ENCODE data around the gene EEFSEC. TPM values are rescaled to one million over a fixed set of nuclear protein-coding genes. Genes with fewer than 3 reads are reported as not detected.
A peak's percentile ranks its signal among the peaks of the same experiment; 100 is the strongest.

The EEFSEC gene
- total and polyA plus RNA-seq, 8 donors = 5.9 to 9.8 (median 7.4) TPM

DNA sequence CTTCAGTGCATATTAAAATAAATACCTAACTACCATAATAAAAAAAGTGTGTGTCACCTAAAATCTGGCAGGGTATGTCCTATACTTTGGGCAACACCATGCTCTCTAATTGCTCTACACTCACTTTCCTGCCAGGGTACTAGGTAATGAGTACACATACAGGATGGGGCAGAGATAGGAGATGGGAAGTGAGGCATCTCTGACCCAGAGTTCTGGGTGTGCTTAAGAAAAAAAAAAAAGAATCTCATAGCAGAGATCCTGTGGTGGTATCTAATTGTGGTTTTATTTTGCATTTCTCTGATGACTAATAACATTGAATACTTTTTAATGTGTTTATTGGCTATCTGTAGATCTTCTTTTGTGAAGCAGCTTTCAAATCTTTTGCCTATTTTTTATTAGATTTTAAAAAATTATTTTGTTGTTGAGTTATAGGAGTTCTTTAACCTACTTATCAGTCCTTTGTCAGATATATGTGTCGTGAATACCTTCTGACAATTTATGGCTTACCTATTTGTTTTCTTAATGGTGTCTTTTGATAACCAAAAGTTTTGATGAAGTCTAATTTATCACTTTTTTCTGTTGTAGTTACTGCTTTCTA is 48.0 kb downstream of the EEFSEC start:
- Histone ChIP-seq H3K4me3 (no peak overlapping the region), H3K27ac (no peak overlapping the region), H3K27me3 (no peaks in the 10 kb centered on the region), H3K4me1 (peaks cover 0 to 7% (median 0%) of the 10 kb centered on the region in 3 donors), H3K9me3 (no peaks in the 10 kb centered on the region), H3K36me3 (no peaks in the 10 kb centered on the region)
- WGBS, 2 donors = 45 to 48% methylated on average over 1 of the region's 1 CpG
- no peak for ATAC-seq
- intact Hi-C loops (cut with DNase I) = no loop called here
- DNase-seq = no peak
- TF ChIP-seq, protein P1, sequence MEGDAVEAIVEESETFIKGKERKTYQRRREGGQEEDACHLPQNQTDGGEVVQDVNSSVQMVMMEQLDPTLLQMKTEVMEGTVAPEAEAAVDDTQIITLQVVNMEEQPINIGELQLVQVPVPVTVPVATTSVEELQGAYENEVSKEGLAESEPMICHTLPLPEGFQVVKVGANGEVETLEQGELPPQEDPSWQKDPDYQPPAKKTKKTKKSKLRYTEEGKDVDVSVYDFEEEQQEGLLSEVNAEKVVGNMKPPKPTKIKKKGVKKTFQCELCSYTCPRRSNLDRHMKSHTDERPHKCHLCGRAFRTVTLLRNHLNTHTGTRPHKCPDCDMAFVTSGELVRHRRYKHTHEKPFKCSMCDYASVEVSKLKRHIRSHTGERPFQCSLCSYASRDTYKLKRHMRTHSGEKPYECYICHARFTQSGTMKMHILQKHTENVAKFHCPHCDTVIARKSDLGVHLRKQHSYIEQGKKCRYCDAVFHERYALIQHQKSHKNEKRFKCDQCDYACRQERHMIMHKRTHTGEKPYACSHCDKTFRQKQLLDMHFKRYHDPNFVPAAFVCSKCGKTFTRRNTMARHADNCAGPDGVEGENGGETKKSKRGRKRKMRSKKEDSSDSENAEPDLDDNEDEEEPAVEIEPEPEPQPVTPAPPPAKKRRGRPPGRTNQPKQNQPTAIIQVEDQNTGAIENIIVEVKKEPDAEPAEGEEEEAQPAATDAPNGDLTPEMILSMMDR (IDR thresholded peaks at IDR 0.05) = no peak
- FAIRE-seq = no peak

DNA sequence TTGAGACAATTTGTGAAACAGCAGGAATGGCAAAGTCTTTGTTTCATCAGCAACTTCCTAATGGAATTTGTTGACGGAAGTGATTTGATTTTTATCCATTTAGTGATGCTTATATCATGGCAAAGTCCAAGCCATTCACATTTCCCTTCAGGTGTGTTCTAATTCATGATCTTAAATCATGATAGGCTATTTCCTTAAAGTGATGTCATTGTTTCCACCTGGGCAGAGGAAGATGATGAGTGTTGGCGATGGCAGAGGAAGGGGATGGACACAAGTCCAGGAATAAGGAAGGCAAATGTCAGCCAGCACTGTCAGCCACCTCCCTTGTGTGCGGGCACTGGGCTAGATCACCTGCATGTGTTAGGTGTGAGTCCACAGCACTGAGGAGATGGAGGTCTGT is 49.9 kb downstream of the EEFSEC start:
- FAIRE-seq (no peak), ATAC-seq (no peak), DNase-seq (no peak)
- H3K4me1 ChIP-seq = peaks cover 0 to 7% (median 5%) of the 10 kb centered on the region in 3 donors
- H3K9me3 ChIP-seq = no peaks in the 10 kb centered on the region
- no peaks in the 10 kb centered on the region for H3K27me3 ChIP-seq
- H3K27ac ChIP-seq = no peak overlapping the region
- TF ChIP-seq, protein P1 (IDR thresholded peaks at IDR 0.05) = no peak
- no peak overlapping the region for H3K4me3 ChIP-seq
- intact Hi-C loops (cut with DNase I) = no loop called here
- H3K36me3 ChIP-seq = no peaks in the 10 kb centered on the region
- 86 to 90% methylated on average over 3 of the region's 3 CpGs for WGBS, 2 donors

DNA sequence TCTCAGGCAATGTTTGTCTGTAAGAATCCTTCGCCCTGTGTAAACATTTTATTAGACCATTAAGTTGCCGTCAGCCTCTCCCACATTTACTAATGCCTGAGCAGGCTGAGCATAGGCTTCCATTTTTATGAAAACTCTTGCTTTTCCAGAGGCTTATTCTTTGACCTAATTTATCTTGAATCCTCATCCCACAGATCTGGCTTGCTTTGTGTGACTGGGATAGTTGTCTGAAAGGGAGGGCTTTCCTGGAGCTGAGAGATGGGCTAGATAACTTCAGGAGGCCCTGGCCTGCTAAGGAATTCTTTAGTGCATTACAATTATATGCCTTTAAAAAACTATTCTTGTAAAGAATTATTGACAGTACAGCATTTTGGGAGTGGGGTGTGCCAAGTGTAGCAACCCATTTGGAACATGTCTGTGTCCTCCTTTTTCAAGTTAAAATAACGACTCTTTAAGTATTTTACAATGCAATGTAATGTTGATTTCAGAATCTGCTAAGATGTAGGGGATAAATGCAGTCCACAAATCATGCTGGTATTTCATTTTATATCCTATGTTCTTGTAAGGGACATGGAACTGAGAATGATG is 52.4 kb downstream of the EEFSEC start:
- ATAC-seq (no peak), DNase-seq (no peak), FAIRE-seq (no peak)
- TF ChIP-seq, protein P1 (IDR thresholded peaks at IDR 0.05) = no peak
- Histone ChIP-seq H3K4me1 (peaks cover 0 to 7% (median 5%) of the 10 kb centered on the region in 3 donors), H3K27me3 (no peaks in the 10 kb centered on the region), H3K9me3 (no peaks in the 10 kb centered on the region), H3K4me3 (no peak overlapping the region), H3K36me3 (no peaks in the 10 kb centered on the region), H3K27ac (no peak overlapping the region)
- WGBS, 2 donors = 86 to 88% methylated on average over 3 of the region's 3 CpGs
- intact Hi-C loops (cut with DNase I) = no loop called here

DNA sequence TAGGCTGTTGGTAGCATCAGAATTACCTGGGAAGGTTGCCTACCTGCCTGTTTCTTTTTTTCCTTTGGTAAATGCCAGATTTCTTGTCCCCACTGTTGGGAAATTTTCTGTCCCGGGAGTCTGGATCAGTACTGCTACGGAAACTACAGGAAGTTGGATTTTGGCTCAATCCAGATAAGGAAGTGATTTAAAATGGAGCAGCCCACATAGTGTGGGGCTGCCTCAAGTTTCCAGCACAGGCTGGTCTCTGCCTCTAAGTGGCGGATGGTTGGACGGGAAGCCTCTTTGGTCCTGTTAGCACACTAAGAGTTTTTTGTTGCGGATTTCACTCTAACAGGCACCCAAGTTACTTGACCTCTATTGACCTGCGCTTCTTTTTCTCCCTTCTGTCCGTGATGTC is 54.7 kb downstream of the EEFSEC start:
- no peak overlapping the region for H3K4me3 ChIP-seq
- no peak for FAIRE-seq

More for the DNA sequence above, 54.7 kb downstream of the EEFSEC start:
- H3K36me3 ChIP-seq = no peaks in the 10 kb centered on the region
- intact Hi-C loops (cut with DNase I) = no loop called here
- H3K4me1 ChIP-seq = peaks cover 0 to 7% (median 5%) of the 10 kb centered on the region in 3 donors
- ATAC-seq (peak in 1 of 4 donors; percentile 21), DNase-seq (no peak)
- H3K27ac ChIP-seq = no peak overlapping the region
- 72 to 76% methylated on average over 7 of the region's 7 CpGs for WGBS, 2 donors
- TF ChIP-seq, protein P1 (IDR thresholded peaks at IDR 0.05) = no peak
- no peaks in the 10 kb centered on the region for H3K9me3 ChIP-seq
- no peaks in the 10 kb centered on the region for H3K27me3 ChIP-seq

Data from pancreas (tissue), 10 donors.